Upper lobe of left lung (tissue), 4 donors: ENCODE data around the gene CGRRF1.

ENCODE experiments used
- CTCF ChIP-seq, 6 experiments: fragments of 450-650 bp in 4 of 6; fragments of 200-600 bp in 2 of 6; sonication (generic) in 2 of 6; IDR thresholded peaks; one replicate each; pipeline ENCODE4 v1.5.1; 2016 to 2019; ENCODE audit warnings: antibody characterized with exemption in 6 of 6
- EP300 ChIP-seq, 4 donors: sonication (generic); formaldehyde crosslinking; IDR thresholded peaks; one replicate each; pipeline ENCODE4 v1.5.1; 2017; ENCODE audit warnings: antibody characterized with exemption in 4 of 4, control low read depth in 2 of 4

GRCh38 chr14:54483846-54484245 is 25.9 kb upstream of the CGRRF1 start:
- no peak for TF ChIP-seq CTCF (IDR thresholded peaks at IDR 0.05)
- TF ChIP-seq EP300 (IDR thresholded peaks at IDR 0.05) = no peak
